Measurements from ENCODE around the gene TRAF3.

TRAF3 gene

DNA sequence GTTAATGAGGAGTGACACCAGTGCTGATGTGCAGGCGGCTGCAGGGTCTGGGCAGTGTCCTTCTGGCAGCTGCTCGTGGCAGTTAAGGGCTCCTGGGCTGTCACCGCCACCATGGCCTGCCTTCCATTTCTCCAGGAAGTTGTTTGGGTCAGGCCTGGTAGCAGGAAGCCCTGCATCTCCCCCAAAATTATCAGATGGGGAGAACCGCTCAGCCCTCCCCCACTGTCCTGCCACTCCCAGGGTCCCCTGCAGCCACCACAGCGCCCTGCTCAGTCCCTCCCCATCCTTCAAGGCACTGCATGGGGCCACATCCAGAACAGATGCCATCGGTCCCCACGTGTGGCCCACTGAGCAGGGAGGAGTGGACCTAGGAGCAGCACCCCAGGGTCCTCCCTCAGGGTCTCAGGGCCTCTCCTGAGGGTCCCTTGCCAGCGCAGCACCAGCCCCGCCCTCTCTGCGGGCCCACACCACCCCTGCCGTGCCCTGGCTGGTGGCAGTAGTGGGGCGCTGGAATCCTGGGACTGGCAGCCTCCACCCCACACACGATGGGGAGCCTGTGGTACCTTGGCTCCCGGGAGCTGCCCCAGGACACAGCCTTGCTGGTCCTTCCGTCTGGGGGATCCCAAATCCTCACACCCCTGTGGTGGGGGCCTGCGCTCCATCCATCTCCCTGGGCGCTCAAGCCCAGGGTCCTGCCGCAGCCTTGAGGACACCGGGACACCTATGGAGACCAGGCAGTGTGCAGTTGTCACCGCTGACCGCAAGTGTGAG lies 134.9 kb downstream of the TRAF3 start:
- no peaks in the 10 kb centered on the region for H3K9me3 Mint-ChIP-seq
- no peak for ATAC-seq
- H3K4me1 Mint-ChIP-seq = peaks cover 33% of the 10 kb centered on the region
- no peaks in the 10 kb centered on the region for H3K27me3 Mint-ChIP-seq
- H3K27ac Mint-ChIP-seq = no peak overlapping the region
- no peak overlapping the region for H3K4me3 Mint-ChIP-seq
- peaks cover 29% of the 10 kb centered on the region for H3K36me3 Mint-ChIP-seq

DNA sequence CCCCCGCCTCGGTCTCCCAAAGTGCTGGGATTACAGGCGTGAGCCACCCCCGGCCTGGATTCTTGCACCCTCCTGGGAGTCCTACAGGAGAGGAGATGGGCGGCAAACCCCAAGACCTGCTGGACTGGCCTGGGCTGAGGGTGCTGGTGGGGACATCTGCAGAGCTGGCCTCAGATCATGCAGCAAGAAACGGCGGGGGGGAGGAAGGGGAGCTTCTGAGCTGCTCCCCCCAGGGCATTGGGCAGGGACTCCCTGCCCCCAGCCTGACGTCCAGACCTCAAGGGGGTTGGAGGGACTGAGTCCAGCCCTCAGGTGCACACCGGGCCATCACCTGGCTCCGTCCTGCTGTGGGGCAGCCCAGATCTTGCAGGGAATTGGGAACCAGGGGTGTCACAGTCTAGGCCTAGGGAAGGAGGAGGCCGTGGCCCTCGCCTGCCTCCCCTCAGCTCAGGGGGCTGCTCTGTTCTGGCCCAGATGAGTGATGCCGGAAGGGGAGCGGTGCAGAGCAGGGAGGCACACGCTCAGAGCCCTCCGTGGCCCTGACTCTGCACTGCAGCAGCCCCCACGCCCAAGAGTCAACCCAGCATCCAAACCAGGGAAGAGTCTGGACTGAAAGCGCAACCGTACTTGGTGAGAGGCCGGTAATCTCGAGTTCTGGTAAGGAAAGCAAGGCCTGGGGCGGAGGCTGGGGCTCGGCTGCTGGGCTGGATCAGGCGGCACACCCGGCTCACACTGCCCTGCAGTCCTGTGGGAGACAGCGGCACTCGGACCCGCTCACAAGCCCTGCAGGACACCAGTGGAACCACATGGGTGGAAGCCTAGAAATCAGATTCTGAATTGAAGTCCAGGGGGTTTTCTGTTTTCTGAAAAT lies 136.3 kb downstream of the TRAF3 start:
- Mint-ChIP-seq H3K9me3 (no peaks in the 10 kb centered on the region), H3K27ac (no peak overlapping the region), H3K4me1 (peaks cover 23% of the 10 kb centered on the region), H3K36me3 (peaks cover 19% of the 10 kb centered on the region), H3K4me3 (no peak overlapping the region), H3K27me3 (no peaks in the 10 kb centered on the region)
- ATAC-seq = no peak

DNA sequence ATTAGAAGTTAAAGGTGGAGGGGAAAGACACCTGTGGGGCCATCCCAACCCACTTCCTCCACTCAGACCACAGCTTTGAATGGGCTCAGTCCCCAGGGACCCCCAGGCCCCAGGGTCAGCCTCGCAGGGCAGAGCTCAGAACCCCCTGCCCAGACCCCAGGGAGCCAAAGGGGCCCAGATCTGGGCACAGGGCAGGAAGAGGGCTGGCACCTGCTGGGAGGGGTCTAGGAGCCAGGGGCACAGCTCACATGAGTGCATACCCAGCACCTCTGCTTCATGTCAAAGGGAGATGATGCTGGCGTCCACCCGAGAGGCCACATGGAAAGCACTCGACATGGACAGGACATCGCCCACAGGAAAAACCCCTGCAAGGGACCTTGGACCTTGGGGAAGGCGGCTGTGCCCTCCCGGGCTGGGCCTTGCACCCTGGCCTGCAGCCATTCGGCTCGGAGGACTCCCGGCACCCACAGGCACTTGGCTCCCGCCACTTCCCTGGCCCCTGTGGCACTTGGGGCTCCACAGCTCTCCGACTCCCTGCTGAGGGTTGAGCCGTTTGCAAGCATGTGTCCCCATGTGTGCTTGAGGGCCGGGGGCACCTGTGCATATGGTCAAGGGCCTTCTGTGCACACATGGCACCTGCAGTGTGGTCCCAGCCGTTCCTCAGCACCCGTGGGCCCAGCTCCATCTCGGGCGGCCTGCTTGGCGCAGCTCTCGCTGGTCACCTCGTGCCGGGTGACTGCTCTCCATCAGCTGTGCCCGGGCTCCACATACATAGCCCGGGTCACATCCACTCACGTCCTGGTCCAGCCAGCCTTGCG lies 137.4 kb downstream of the TRAF3 start:
- H3K27me3 Mint-ChIP-seq = no peaks in the 10 kb centered on the region
- no peaks in the 10 kb centered on the region for H3K9me3 Mint-ChIP-seq
- peaks cover 23% of the 10 kb centered on the region for H3K4me1 Mint-ChIP-seq
- peaks cover 19% of the 10 kb centered on the region for H3K36me3 Mint-ChIP-seq
- no peak overlapping the region for H3K4me3 Mint-ChIP-seq
- no peak overlapping the region for H3K27ac Mint-ChIP-seq
- peak; percentile 49 for ATAC-seq

DNA sequence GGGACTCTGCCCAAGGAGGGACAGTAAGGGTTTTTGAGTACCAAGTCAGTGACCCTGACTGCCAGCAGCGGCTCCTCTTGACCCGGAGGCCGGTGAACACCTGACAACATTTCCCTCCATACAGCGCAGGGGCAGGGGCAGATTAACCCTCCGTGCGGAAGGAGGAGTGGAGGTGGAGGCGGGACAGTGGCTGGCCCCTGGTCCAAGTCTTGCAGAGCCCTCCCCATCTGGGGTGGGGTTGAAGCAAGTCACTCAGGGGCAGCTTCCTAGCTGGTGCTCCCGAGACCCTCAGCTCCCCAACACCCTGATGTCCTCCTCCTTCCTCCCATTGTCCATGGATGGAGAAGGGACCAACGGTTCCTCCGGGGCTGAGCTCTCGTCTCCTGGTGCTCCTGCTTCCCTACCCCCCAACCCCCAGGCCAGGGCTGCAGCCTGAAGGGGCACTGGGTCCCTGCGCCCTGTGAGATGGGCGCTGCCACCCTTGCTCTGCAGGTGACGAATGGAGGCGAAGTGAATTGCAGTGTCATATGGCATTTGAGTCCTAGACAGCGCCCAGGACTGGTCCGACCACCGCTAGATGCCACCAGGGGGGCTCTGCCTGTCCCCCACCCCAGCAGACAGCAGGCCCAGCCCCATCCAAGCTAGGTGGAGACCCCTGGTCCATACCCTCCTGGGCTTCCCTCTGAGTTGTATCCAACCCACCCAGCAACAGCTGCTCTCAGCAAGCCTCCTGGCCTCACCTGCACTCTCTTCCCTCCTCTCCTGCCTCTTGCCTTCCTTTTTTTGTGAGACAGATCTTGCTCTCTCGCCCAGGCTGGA lies 138.3 kb downstream of the TRAF3 start:
- Mint-ChIP-seq H3K4me1 (peaks cover 23% of the 10 kb centered on the region), H3K36me3 (peaks cover 19% of the 10 kb centered on the region), H3K27ac (no peak overlapping the region), H3K9me3 (no peaks in the 10 kb centered on the region), H3K4me3 (no peak overlapping the region), H3K27me3 (no peaks in the 10 kb centered on the region)
- ATAC-seq = no peak

DNA sequence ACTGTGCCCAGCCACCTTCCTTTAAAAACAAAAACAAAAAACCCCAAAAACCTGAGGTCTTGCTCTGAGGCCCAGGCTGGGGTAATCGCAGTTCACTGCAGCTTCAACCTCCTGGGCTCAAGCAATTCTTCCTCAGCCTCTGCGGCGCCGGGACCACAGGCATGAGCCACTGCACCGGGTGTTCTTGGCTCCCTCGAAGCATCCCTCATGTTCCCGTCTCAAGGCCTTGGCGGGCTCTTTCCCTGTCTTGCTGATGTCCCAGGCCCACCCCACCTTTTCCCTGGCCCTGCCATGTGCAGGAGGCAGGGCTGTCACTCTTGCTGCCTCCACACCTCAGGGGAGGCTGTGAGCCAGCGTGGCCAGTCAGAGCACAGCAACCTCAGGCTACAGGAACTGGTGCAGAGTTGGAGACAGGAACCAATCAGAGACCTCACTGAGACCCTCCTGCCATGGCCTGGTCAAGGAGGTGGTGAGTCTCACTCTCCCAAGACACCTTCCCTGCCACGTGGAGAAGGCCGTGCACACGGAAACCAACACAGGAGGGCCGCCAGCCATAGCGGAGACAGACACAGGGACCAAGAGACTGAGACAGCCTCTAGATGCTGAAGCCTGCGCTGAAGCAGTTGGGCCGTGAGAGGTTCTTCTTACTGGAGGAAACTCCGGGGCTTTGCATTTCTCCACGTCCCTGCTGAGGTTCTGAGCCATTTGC lies 139.3 kb downstream of the TRAF3 start:
- no peaks in the 10 kb centered on the region for H3K27me3 Mint-ChIP-seq
- H3K9me3 Mint-ChIP-seq = no peaks in the 10 kb centered on the region
- ATAC-seq = peak; percentile 37
- no peak overlapping the region for H3K27ac Mint-ChIP-seq
- H3K4me1 Mint-ChIP-seq = peaks cover 23% of the 10 kb centered on the region
- H3K36me3 Mint-ChIP-seq = peaks cover 12% of the 10 kb centered on the region
- no peak overlapping the region for H3K4me3 Mint-ChIP-seq

DNA sequence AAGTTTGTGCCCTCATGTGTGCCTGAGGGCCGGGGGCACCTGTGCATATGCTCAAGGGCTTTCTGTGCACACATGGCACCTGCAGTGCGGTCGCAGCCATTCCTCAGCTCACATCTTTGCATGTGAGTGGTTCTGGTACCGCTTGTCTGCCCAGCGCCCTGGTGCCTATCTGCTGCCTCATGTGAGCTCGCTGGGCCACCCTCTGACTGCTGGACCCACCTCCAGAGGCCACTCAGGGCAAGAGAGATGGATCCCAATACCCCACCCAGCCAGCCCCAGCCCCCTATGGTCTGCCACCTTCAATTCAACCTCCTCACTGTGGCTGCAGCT lies 139.8 kb downstream of the TRAF3 start:
- ATAC-seq = peak; percentile 81
- no peak overlapping the region for H3K27ac Mint-ChIP-seq
- peaks cover 7% of the 10 kb centered on the region for H3K36me3 Mint-ChIP-seq

DNA sequence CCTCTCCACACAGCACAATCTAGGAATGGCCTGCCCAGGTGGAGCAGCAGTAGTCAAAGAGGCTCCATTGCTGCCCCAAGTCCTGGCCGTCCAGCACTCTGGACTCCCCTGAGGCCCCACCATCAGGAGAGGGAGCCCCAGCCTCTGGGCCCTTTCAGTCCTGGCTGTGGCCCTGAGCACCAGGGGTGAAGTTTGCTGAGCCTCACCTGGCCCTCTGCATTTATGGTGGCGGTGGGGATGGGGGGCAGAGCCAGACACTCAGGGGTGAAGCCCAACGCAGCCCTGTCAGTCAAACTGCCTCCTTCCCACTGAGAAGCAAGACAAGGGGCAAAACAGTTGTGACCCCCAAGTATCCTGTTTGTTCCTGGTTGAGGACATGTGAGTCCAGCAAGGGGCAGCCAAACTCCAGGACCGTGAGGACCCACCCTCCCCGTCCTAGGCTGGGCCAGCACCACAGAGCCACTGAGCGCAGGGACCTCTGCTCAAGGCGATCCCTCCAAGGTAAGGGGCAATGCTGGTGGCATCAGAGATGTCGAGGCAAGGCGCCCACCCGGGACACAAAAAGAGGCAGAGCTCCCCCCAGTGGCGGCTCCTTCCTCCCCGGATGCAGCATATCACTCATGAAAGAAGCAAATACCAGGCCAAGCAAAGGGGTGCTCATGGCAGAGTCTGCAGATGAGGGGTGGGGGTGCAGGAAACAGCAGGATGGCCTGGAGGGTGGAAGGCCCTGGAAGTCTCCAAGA lies 140.4 kb downstream of the TRAF3 start:
- Mint-ChIP-seq H3K27ac (no peak overlapping the region), H3K4me3 (no peak overlapping the region), H3K27me3 (no peaks in the 10 kb centered on the region), H3K36me3 (peaks cover under 1% of the 10 kb centered on the region), H3K4me1 (peaks cover 19% of the 10 kb centered on the region), H3K9me3 (no peaks in the 10 kb centered on the region)
- ATAC-seq = peak; percentile 34

More for the DNA sequence above, 139.8 kb downstream of the TRAF3 start:
- H3K9me3 Mint-ChIP-seq = no peaks in the 10 kb centered on the region
- no peaks in the 10 kb centered on the region for H3K27me3 Mint-ChIP-seq
- peaks cover 23% of the 10 kb centered on the region for H3K4me1 Mint-ChIP-seq
- no peak overlapping the region for H3K4me3 Mint-ChIP-seq

DNA sequence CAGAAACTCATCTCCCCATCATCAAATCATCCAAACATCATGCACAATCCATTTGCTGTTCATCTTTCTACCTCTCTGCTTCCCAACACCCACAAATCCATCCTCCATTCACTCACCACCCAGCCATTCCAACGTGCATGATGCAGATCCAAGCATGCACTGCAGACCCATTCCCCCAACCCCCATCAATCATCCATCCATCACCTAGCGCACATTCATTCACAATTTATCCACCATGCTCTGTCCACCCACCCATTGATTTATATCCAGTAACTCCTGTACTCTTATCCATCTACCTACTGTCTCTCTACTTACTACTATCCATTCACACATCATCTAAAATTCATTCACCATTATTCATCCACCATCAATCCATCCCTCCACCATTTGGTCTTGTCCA lies 141.2 kb downstream of the TRAF3 start:
- Mint-ChIP-seq H3K27ac (no peak overlapping the region), H3K4me1 (peaks cover 17% of the 10 kb centered on the region), H3K4me3 (no peak overlapping the region), H3K36me3 (no peaks in the 10 kb centered on the region), H3K27me3 (no peaks in the 10 kb centered on the region), H3K9me3 (no peaks in the 10 kb centered on the region)
- ATAC-seq = no peak

DNA sequence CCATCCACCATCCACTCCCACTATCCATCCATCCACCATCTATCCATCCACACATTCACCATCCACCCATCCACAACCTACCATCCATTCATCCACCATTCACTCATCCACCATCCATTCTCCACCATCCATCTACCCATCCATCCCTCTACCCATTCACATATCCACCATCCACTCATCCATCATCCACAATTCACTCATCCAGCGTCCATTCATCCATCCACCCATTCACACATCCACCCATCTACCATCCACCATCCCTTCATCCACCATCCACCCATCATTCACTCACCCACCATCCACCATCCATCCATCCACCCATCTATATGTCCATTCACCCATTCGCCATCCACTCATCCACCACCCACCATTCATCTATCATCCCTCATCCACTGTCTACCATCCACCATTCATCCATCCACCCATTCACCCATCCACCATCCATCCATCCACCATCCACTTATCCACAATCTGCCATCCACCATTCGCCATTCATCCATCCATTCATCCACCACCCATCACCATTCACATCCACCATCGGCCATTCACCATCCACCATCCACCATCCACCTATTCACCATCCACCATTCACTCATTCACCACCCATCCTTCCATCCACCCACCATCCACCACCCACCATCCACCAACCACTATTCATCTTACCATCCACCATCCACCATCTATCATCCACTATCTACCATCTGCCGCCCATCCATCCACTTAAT lies 143.2 kb downstream of the TRAF3 start:
- ATAC-seq = no peak
- no peak overlapping the region for H3K4me3 Mint-ChIP-seq
- H3K36me3 Mint-ChIP-seq = no peaks in the 10 kb centered on the region
- no peaks in the 10 kb centered on the region for H3K9me3 Mint-ChIP-seq
- no peak overlapping the region for H3K27ac Mint-ChIP-seq
- peaks cover 12% of the 10 kb centered on the region for H3K4me1 Mint-ChIP-seq
- H3K27me3 Mint-ChIP-seq = no peaks in the 10 kb centered on the region

DNA sequence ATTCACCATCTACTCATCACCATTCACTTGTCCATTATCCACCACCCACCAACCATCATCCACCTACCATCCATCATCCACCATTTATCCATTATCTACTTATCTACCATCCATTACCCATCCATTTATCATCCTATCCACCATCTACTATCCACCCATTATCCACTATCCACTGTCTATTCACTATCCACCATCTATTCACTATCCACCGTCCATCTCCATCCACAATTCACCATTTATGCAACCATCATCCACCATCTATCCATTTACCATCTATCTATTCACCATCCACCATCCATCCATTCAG lies 143.7 kb downstream of the TRAF3 start:
- no peaks in the 10 kb centered on the region for H3K27me3 Mint-ChIP-seq
- H3K36me3 Mint-ChIP-seq = no peaks in the 10 kb centered on the region
- H3K4me1 Mint-ChIP-seq = peaks cover 12% of the 10 kb centered on the region
- no peak overlapping the region for H3K4me3 Mint-ChIP-seq
- H3K9me3 Mint-ChIP-seq = no peaks in the 10 kb centered on the region
- no peak for ATAC-seq
- no peak overlapping the region for H3K27ac Mint-ChIP-seq

DNA sequence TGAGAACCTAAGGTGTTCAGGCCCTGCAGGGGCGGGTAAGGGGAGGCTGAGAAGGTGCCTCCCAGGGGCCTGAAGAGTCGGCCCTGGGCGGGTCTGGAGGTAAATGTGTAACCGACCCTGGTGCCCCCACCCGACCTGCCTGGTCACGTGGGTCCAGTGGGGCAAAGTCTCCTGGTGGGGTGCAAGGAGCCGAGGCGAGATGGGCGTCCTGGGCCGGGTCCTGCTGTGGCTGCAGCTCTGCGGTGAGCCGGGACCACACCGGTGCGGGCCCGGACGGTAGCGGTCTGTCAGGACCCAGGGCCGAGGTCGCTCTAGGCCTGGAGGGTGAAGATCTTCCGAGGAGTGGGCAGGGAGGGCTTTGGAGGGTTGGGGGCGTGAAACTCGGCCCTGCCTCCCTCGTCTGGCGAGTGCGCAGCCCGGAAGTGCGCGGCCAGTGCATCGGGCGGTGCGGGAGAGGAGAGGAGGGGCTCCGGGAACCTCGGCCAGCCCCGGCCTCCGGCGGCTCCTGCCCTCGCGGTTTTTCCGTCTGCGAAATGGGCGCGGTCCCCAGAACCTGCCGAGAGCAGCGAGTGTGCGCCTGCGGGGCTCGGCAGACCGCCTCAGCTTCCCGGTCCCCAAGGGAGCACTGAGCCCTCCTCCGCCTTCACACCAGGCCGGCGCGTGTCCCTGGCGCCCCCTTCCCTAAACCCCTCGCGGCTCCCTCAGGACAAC lies 145.4 kb downstream of the TRAF3 start, which contains the start of gene AMN:
Gene AMN, plus strand, starts transcription at position 174 of the 711 bp plus-strand sequence. Its CDS starts 26 bp downstream, at position 200.
- Mint-ChIP-seq H3K4me3 (peak within 1 kb of the TSS; percentile 75), H3K9me3 (no peaks in the 10 kb centered on the region), H3K36me3 (no peaks in the 10 kb centered on the region), H3K27me3 (no peaks in the 10 kb centered on the region), H3K27ac (peak within 1 kb of the TSS; percentile 36), H3K4me1 (peaks cover 12% of the 10 kb centered on the region)
- peak; percentile 25 for ATAC-seq

DNA sequence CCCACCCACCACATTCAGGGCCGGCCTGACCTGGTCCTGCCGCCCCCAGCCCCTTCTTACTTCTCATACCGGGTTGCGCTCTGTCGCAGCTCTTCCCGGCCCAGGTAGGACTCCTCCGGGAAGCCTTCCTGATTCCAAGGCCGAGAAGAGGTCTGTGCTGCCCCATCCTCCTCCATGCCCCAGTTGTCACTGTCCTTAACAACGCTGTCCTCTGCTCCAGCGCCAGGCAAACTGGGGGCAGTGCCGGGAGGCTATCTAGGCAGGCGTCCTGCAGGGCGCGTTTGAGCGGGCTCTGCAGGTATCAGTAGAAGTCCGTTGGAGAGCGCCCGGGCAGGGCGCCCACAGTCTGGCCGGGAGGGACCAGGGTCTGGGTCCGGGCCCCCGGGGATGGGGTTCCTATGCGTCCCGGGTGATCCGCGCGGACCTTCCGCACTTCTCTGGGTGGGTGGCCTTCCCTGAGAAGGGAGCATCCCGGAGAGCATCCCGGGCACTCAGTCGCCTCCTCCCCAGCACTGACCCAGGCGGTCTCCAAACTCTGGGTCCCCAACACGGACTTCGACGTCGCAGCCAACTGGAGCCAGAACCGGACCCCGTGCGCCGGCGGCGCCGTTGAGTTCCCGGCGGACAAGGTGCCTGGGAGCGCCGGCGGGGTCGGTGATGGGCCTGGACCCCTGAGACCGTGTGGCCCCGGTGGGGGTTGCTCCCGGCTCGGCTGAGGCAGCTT lies 146.1 kb downstream of the TRAF3 start:
- H3K36me3 Mint-ChIP-seq = no peaks in the 10 kb centered on the region
- H3K4me1 Mint-ChIP-seq = peaks cover 12% of the 10 kb centered on the region
- H3K4me3 Mint-ChIP-seq = peak overlapping the region; percentile 75
- peak overlapping the region; percentile 36 for H3K27ac Mint-ChIP-seq
- H3K27me3 Mint-ChIP-seq = no peaks in the 10 kb centered on the region
- ATAC-seq = no peak
- no peaks in the 10 kb centered on the region for H3K9me3 Mint-ChIP-seq

Measured in stimulated activated memory B cell treated with anti-CD40 and anti-IgM and Interleukin-4, amounts not matched to agents 10 μg/mL and 1 μg/mL and 100 μg/mL, for 72 hours (primary cell).